GM20000 (cell line): ENCODE data around the gene CYTL1.
"Not testable (repeated sequence)": the region's sequence is repeated elsewhere in the genome, so short reads cannot be mapped to it uniquely, and the experiment has no call there.

ENCODE experiments used
- DNase-seq: peaks from one replicate; pipeline ENCODE4 v3.0.0; 2012; ENCODE audit warnings: low spot score
- CTCF ChIP-seq: IDR thresholded peaks from 2 replicates; pipeline ENCODE4 v1.5.1; 2012; ENCODE audit warnings: mild to moderate bottlenecking, control low read depth; ENCODE audit errors: extremely low read depth, missing control alignments

The CYTL1 gene

GRCh38 chr4:5019274-5019673 is at the start of gene CYTL1:
Gene CYTL1, minus strand, starts transcription at chr4:5019458. Its CDS starts 13 bp downstream, at chr4:5019445.
- no peak for TF ChIP-seq CTCF
- DNase-seq, result no peak

GRCh38 chr4:5067908-5068307 is 48.6 kb upstream of the CYTL1 start:
- no peak for TF ChIP-seq CTCF
- no peak for DNase-seq

- DNase-seq, result not testable (repeated sequence)
Measured at GRCh38 chr4:5066968-5067367, 47.7 kb upstream of the CYTL1 start.

GRCh38 chr4:5066101-5066500 is 46.8 kb upstream of the CYTL1 start:
- TF ChIP-seq CTCF, result no peak
- DNase-seq, result no peak

GRCh38 chr4:5055411-5055810 is 36.2 kb upstream of the CYTL1 start:
- DNase-seq, result no peak
- TF ChIP-seq CTCF, result no peak

- no peak for TF ChIP-seq CTCF
- no peak for DNase-seq
Measured at GRCh38 chr4:5054532-5054931, 35.3 kb upstream of the CYTL1 start.

- no peak for DNase-seq
- no peak for TF ChIP-seq CTCF
Measured at GRCh38 chr4:5052726-5053425, 33.6 kb upstream of the CYTL1 start.

- TF ChIP-seq CTCF, result no peak
- DNase-seq, result no peak
Measured at GRCh38 chr4:5052204-5052702, 33.0 kb upstream of the CYTL1 start.
